Measurements from ENCODE around the gene TM2D3. TPM values are rescaled to one million over a fixed set of nuclear protein-coding genes. Genes with fewer than 3 reads are reported as not detected.

Gene TM2D3
- total RNA-seq, 1 experiment from 2014 or later: 18.8 TPM

- no peaks in the 10 kb centered on the region for H3K9me3 ChIP-seq (ENCODE audit: insufficient read depth, low read depth)
- ChIA-PET POLR2A (ENCODE audit: unreplicated experiment) (interaction anchor here (0.6 kb wide), 1 partner anchor 224 kb away, joined by 5 read pairs; no protein-coding TSS in a partner anchor), CTCF (no interaction called here)
- peaks cover 12% of the 10 kb centered on the region for H3K4me1 ChIP-seq (replicated peaks; ENCODE audit: insufficient read depth)
- H3K4me2 ChIP-seq: peak overlapping the region; percentile 64
- H2AFZ ChIP-seq: no peak overlapping the region
- no peaks in the 10 kb centered on the region for H3F3A ChIP-seq (ENCODE audit: insufficient read depth, low read depth)
- peak overlapping the region; percentile 41; the same call in 1 of the 2 replicates for H3K4me3 ChIP-seq
- no peak for DNase-seq
- intact Hi-C loops (cut with micrococcal nuclease; ENCODE audit: unreplicated experiment): no loop called here
- no peaks in the 10 kb centered on the region for H3K36me3 ChIP-seq (ENCODE audit: low read depth)
- no peak overlapping the region for H3K27ac ChIP-seq
- H3K9me2 ChIP-seq (ENCODE audit: insufficient read depth): no peaks in the 10 kb centered on the region
- H3K79me2 ChIP-seq (ENCODE audit: low read depth): no peaks in the 10 kb centered on the region
- no peaks in the 10 kb centered on the region for H4K20me1 ChIP-seq (ENCODE audit: insufficient read depth)
- H3K27me3 ChIP-seq (ENCODE audit: insufficient read depth, low read depth): no peaks in the 10 kb centered on the region
- BruUV-seq (replicated peaks): no TSS peak
- no peak for TF ChIP-seq CTCF (conservative IDR thresholded peaks at IDR 0.05)
- TF ChIP-seq EZH2 (IDR thresholded peaks at IDR 0.05; ENCODE audit: low read depth): no peak
Observed at GRCh38 chr15:101615414-101615985, 36.7 kb downstream of the TM2D3 start.

GRCh38 chr15:101614761-101615160, 37.4 kb downstream of the TM2D3 start:
- no peaks in the 10 kb centered on the region for H3K36me3 ChIP-seq (ENCODE audit: low read depth)
- ChIA-PET POLR2A (ENCODE audit: unreplicated experiment) (no interaction called here), CTCF (interaction anchor here (0.7 kb wide), 1 partner anchor 315 kb away, joined by 3 read pairs; no protein-coding TSS in a partner anchor)
- peaks cover 12% of the 10 kb centered on the region for H3K4me1 ChIP-seq (replicated peaks; ENCODE audit: insufficient read depth)
- no peak overlapping the region for H3K4me2 ChIP-seq
- no peaks in the 10 kb centered on the region for H3K9me2 ChIP-seq (ENCODE audit: insufficient read depth)
- H3K27ac ChIP-seq: no peak overlapping the region
- H3K9me3 ChIP-seq (ENCODE audit: insufficient read depth, low read depth): no peaks in the 10 kb centered on the region
- no peaks in the 10 kb centered on the region for H3K79me2 ChIP-seq (ENCODE audit: low read depth)
- intact Hi-C loops (cut with micrococcal nuclease; ENCODE audit: unreplicated experiment): no loop called here
- no peak for TF ChIP-seq CTCF (conservative IDR thresholded peaks at IDR 0.05)
- TF ChIP-seq EZH2 (IDR thresholded peaks at IDR 0.05; ENCODE audit: low read depth): no peak
- no TSS peak for BruUV-seq (replicated peaks)
- no peak overlapping the region for H2AFZ ChIP-seq
- H4K20me1 ChIP-seq (ENCODE audit: insufficient read depth): no peaks in the 10 kb centered on the region
- H3K27me3 ChIP-seq (ENCODE audit: insufficient read depth, low read depth): no peaks in the 10 kb centered on the region
- H3K4me3 ChIP-seq: no peak overlapping the region
- no peak for DNase-seq
- no peaks in the 10 kb centered on the region for H3F3A ChIP-seq (ENCODE audit: insufficient read depth, low read depth)

GRCh38 chr15:101614001-101614585, 38.1 kb downstream of the TM2D3 start:
- H4K20me1 ChIP-seq (ENCODE audit: insufficient read depth): no peaks in the 10 kb centered on the region
- intact Hi-C loops (cut with micrococcal nuclease; ENCODE audit: unreplicated experiment): no loop called here
- no peaks in the 10 kb centered on the region for H3K9me3 ChIP-seq (ENCODE audit: insufficient read depth, low read depth)
- H3K4me2 ChIP-seq: no peak overlapping the region
- peak in 1 of 2 experiments; percentile 24 for DNase-seq
- no peaks in the 10 kb centered on the region for H3K9me2 ChIP-seq (ENCODE audit: insufficient read depth)
- no TSS peak for BruUV-seq (replicated peaks)
- H3K27me3 ChIP-seq (ENCODE audit: insufficient read depth, low read depth): no peaks in the 10 kb centered on the region
- no peak overlapping the region for H2AFZ ChIP-seq
- no peaks in the 10 kb centered on the region for H3K36me3 ChIP-seq (ENCODE audit: low read depth)
- H3K4me3 ChIP-seq: no peak overlapping the region
- peaks cover 12% of the 10 kb centered on the region for H3K4me1 ChIP-seq (replicated peaks; ENCODE audit: insufficient read depth)
- no peaks in the 10 kb centered on the region for H3K79me2 ChIP-seq (ENCODE audit: low read depth)
- ChIA-PET CTCF (interaction anchor here (0.6 kb wide), 1 partner anchor 25 kb away, joined by 3 read pairs; no protein-coding TSS in a partner anchor), POLR2A (ENCODE audit: unreplicated experiment) (no interaction called here)
- H3F3A ChIP-seq (ENCODE audit: insufficient read depth, low read depth): no peaks in the 10 kb centered on the region
- no peak overlapping the region for H3K27ac ChIP-seq
- TF ChIP-seq EZH2 (IDR thresholded peaks at IDR 0.05; ENCODE audit: low read depth): no peak
- TF ChIP-seq CTCF (conservative IDR thresholded peaks at IDR 0.05): no peak
